Measurements from ENCODE around the gene PAX1. TPM values are rescaled to one million over a fixed set of nuclear protein-coding genes. Genes with fewer than 3 reads are reported as not detected.

PAX1 gene
- polyA plus RNA-seq, 1 of the 3 experiments (the other 2 are of a cell fraction): not detected

- WGBS (ENCODE audit: low lambda C conversion rate): 6% methylated on average over 8 of the region's 8 CpGs
- no peaks in the 10 kb centered on the region for H3K36me3 ChIP-seq (replicated peaks in 1 of 2; ENCODE audit: control insufficient read depth in 1 of 2, insufficient read depth in 2 of 2, low read length in 1 of 2)
- DNase-seq: no peak
- POLR2A ChIA-PET: no interaction called here
- H3F3A ChIP-seq (replicated peaks; ENCODE audit: insufficient read depth): no peaks in the 10 kb centered on the region
- no peak for TF ChIP-seq FOXM1 (IDR thresholded peaks at IDR 0.05; ENCODE audit: low read depth)
- TF ChIP-seq CTCF (IDR thresholded peaks at IDR 0.05): peak; percentile 31; the same call in 1 of the 2 replicates
- no peak overlapping the region for H3K4me2 ChIP-seq
- no peaks in the 10 kb centered on the region for H3K4me1 ChIP-seq (ENCODE audit: control insufficient read depth in 1 of 2, insufficient read depth in 2 of 2, low read depth in 1 of 2, low read length in 1 of 2)
- H2AFZ ChIP-seq (ENCODE audit: low read depth): no peak overlapping the region
- H3K9me3 ChIP-seq: no peaks in the 10 kb centered on the region
- peak overlapping the region in 1 of 2 experiments; percentile 37; a peak in 1 of 4 replicates for H3K4me3 ChIP-seq (ENCODE audit: low read depth in 2 of 2, low read length in 1 of 2)
- no peaks in the 10 kb centered on the region for H3K9me2 ChIP-seq
- H4K20me1 ChIP-seq (ENCODE audit: insufficient read depth): no peaks in the 10 kb centered on the region
- no peaks in the 10 kb centered on the region; the same call in 1 of the 2 replicates for H3K79me2 ChIP-seq (ENCODE audit: insufficient read depth)
- no peak overlapping the region for H3K9ac ChIP-seq
- CTCF ChIA-PET: interaction anchor here (2.3 kb wide), 1 partner anchor 10 kb away, joined by 13 read pairs; no protein-coding TSS in a partner anchor
- H3K27ac ChIP-seq (ENCODE audit: low read depth in 2 of 2, low read length in 1 of 2): no peak overlapping the region
- peaks cover 52% of the 10 kb centered on the region for H3K27me3 ChIP-seq (ENCODE audit: insufficient read depth)
Measured at GRCh38 chr20:21693322-21693721, 12.1 kb upstream of the PAX1 start.

GRCh38 chr20:21698494-21699215, 6.8 kb upstream of the PAX1 start:
- H3K4me2 ChIP-seq: no peak overlapping the region
- no peaks in the 10 kb centered on the region for H3K36me3 ChIP-seq (replicated peaks in 1 of 2; ENCODE audit: control insufficient read depth in 1 of 2, insufficient read depth in 2 of 2, low read length in 1 of 2)
- TF ChIP-seq FOSL2 (IDR thresholded peaks at IDR 0.05; ENCODE audit: borderline replicate concordance, low read depth) (no peak), TEAD4 (IDR thresholded peaks at IDR 0.05; ENCODE audit: borderline replicate concordance, insufficient read depth) (no peak), TAF1 (IDR thresholded peaks at IDR 0.05; ENCODE audit: borderline replicate concordance, low read depth, low read length) (no peak), USF1 (IDR thresholded peaks at IDR 0.05; ENCODE audit: borderline replicate concordance, low read depth) (no peak), FOXJ3 (CRISPR knock-in tag; IDR thresholded peaks at IDR 0.05) (no peak), REST (IDR thresholded peaks at IDR 0.05; ENCODE audit: low read depth, low read length) (no peak)
- ChIA-PET CTCF (interaction anchor here (1.0 kb wide), 1 partner anchor 111 kb away, joined by 3 read pairs; no protein-coding TSS in a partner anchor), POLR2A (no interaction called here)
- H3K27me3 ChIP-seq (ENCODE audit: insufficient read depth): peaks cover 70% of the 10 kb centered on the region
- WGBS (ENCODE audit: low lambda C conversion rate): 2% methylated on average over 9 of the region's 9 CpGs
- H3K4me1 ChIP-seq (ENCODE audit: control insufficient read depth in 1 of 2, insufficient read depth in 2 of 2, low read depth in 1 of 2, low read length in 1 of 2): no peaks in the 10 kb centered on the region; a peak in 1 of 4 replicates
- no peak overlapping the region for H3K4me3 ChIP-seq (ENCODE audit: low read depth in 2 of 2, low read length in 1 of 2)
- H3K9me2 ChIP-seq: no peaks in the 10 kb centered on the region
- no peak overlapping the region for H3K9ac ChIP-seq
- DNase-seq: no peak
- no peaks in the 10 kb centered on the region for H3K9me3 ChIP-seq
- no peaks in the 10 kb centered on the region; the same call in 1 of the 2 replicates for H3K79me2 ChIP-seq (ENCODE audit: insufficient read depth)
- no peak overlapping the region for H2AFZ ChIP-seq (ENCODE audit: low read depth)
- no peaks in the 10 kb centered on the region for H3F3A ChIP-seq (replicated peaks; ENCODE audit: insufficient read depth)
- no peak overlapping the region for H3K27ac ChIP-seq (ENCODE audit: low read depth in 2 of 2, low read length in 1 of 2)
- H4K20me1 ChIP-seq (ENCODE audit: insufficient read depth): no peaks in the 10 kb centered on the region

All from SK-N-SH (cell line).